ENCODE results near the gene TCF25.
"Not testable (repeated sequence)": the region's sequence is repeated elsewhere in the genome, so short reads cannot be mapped to it uniquely, and the experiment has no call there.

DNA sequence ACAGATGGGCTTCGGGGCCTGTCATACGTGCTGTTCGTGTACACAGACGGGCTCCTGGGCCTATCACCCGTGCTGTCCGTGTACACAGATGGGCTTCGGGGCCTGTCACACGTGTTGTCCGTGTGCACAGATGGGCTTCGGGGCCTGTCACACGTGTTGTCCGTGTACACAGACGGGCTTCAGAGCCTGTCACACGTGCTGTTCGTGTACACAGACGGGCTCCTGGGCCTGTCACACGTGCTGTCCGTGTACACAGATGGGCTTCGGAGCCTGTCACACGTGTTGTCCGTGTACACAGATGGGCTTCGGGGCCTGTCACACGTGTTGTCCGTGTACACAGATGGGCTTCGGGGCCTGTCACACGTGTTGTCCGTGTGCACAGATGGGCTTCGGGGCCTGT, 5.7 kb downstream of the TCF25 start:
- TF ChIP-seq, protein P1, sequence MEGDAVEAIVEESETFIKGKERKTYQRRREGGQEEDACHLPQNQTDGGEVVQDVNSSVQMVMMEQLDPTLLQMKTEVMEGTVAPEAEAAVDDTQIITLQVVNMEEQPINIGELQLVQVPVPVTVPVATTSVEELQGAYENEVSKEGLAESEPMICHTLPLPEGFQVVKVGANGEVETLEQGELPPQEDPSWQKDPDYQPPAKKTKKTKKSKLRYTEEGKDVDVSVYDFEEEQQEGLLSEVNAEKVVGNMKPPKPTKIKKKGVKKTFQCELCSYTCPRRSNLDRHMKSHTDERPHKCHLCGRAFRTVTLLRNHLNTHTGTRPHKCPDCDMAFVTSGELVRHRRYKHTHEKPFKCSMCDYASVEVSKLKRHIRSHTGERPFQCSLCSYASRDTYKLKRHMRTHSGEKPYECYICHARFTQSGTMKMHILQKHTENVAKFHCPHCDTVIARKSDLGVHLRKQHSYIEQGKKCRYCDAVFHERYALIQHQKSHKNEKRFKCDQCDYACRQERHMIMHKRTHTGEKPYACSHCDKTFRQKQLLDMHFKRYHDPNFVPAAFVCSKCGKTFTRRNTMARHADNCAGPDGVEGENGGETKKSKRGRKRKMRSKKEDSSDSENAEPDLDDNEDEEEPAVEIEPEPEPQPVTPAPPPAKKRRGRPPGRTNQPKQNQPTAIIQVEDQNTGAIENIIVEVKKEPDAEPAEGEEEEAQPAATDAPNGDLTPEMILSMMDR (IDR thresholded peaks at IDR 0.05; ENCODE audit: insufficient read depth, low read depth, low read length) = not testable (repeated sequence)
- TF ChIP-seq EZH2 (IDR thresholded peaks at IDR 0.05; ENCODE audit: insufficient read depth, low read length) = not testable (repeated sequence)

Measured in astrocyte (in vitro differentiated cells and primary cell).